Effector memory CD8-positive, alpha-beta T cell (primary cell): ENCODE data around the gene MRPS35.
"Not testable (repeated sequence)": the region's sequence is repeated elsewhere in the genome, so short reads cannot be mapped to it uniquely, and the experiment has no call there.

Source experiments
- ATAC-seq: fragments of 150-1000 bp; cut with Tn5 transposase; replicated peaks from 2 replicates; pipeline ENCODE4 v1.10.0; 2021; ENCODE audit warnings: mild to moderate bottlenecking, moderate library complexity
- DNase-seq, 3 experiments: peaks; one replicate each; pipeline ENCODE4 v3.0.0; 2021
- H3K27ac Mint-ChIP-seq, 2 donors: one replicate each; pipeline ENCODE4 v1.8.0; 2022; ENCODE audit warnings: mild to moderate bottlenecking in 2 of 2, mixed read lengths in 2 of 2, moderate library complexity in 2 of 2
- H3K27me3 Mint-ChIP-seq, 2 donors: one replicate each; pipeline ENCODE4 v1.8.0; 2022; ENCODE audit warnings: mixed read lengths in 2 of 2
- H3K36me3 Mint-ChIP-seq: one replicate; pipeline ENCODE4 v1.8.0; 2022; ENCODE audit warnings: mild to moderate bottlenecking, moderate library complexity, mixed read lengths; ENCODE audit not compliant: insufficient read depth
- H3K4me1 Mint-ChIP-seq, 2 donors: one replicate each; pipeline ENCODE4 v1.8.0; 2022; ENCODE audit warnings: low read depth in 2 of 2, mixed read lengths in 2 of 2
- H3K4me3 Mint-ChIP-seq, 2 donors: one replicate each; pipeline ENCODE4 v1.8.0; 2022; ENCODE audit warnings: mild to moderate bottlenecking in 2 of 2, mixed read lengths in 2 of 2, moderate library complexity in 2 of 2
- H3K9me3 Mint-ChIP-seq, 2 donors: one replicate each; pipeline ENCODE4 v1.8.0; 2022; ENCODE audit warnings: mixed read lengths in 2 of 2

MRPS35 gene

DNA sequence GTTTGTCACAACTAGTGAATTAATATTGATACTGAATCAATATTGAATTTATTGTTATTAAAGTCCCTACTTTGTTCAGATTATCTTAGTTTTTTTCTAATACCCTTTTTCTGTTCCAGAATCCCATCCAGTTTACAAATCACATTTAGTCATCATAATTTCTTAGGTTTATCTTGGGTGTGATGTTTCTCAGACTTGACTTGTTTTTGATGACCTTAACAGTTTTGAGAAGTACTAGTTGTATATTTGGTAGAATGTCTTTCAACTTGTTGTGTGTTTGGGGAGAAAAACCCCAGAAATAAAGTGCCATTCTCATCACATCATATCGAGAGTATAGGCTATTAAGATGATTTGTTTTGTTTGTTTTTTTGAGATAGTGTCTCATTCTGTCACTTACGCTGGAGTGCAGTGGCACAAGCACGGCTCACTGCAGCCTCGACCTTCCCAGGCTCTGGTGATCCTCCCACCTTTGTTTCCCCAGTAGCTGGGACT, 19.5 kb downstream of the MRPS35 start:
- no peak for DNase-seq
- Mint-ChIP-seq H3K27ac (no peak overlapping the region), H3K36me3 (peaks cover 55% of the 10 kb centered on the region), H3K4me1 (peaks cover 0 to 1% of the 10 kb centered on the region in 2 donors), H3K9me3 (no peaks in the 10 kb centered on the region), H3K27me3 (no peaks in the 10 kb centered on the region), H3K4me3 (no peak overlapping the region)
- ATAC-seq: no peak

DNA sequence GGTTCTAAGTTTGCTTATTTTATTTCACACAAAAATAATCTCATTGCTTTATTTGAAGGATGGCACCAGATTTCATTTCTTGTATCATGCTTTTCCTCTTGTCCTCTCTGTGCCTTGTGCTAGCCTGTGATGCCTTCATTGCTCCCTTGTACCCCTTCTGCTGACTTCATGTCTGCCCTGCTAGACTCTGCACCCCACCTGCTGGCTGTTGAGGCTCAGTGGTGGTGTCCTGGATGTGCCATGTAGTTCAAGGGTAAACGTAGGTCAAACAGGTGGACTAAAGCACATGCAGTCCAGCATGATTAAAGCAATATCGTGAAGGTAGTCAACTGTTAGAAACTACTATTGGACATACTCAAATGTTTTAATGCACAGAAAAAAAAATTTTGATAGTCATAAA, 21.6 kb downstream of the MRPS35 start:
- DNase-seq: no peak
- ATAC-seq: no peak
- no peak overlapping the region for H3K4me3 Mint-ChIP-seq
- peaks cover 47% of the 10 kb centered on the region for H3K36me3 Mint-ChIP-seq
- no peaks in the 10 kb centered on the region for H3K4me1 Mint-ChIP-seq
- no peaks in the 10 kb centered on the region for H3K27me3 Mint-ChIP-seq
- no peak overlapping the region for H3K27ac Mint-ChIP-seq
- no peaks in the 10 kb centered on the region for H3K9me3 Mint-ChIP-seq

DNA sequence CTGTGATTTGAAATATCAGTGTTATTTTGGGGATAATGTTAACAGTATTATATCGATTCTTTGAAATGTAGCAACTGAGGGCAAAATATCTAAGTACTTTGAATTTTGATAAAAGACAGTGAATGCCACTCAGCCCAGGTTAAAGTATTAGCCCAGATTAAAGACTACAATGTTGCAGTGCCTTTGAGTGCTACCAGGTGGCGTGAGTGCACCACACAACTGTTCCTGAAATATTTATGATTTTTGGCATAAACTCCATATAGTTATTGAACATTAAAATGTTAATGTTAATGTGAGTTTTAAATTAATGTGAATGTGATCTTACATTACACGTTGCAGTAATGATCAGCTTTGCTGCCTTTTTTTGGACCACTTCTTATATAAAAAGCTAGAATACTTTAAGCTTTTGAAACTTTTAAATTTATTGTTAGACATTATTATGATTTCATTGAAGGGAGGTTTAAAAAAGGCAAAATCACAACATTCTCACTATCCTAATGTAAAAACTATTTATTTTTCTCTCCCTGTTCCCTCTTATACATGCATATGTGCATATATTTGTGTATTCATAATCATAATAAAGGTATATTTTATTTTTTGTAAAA, 22.5 kb downstream of the MRPS35 start:
- peaks cover 56% of the 10 kb centered on the region for H3K36me3 Mint-ChIP-seq
- peak in 2 of 3 experiments; percentile 12 to 17 for DNase-seq

DNA sequence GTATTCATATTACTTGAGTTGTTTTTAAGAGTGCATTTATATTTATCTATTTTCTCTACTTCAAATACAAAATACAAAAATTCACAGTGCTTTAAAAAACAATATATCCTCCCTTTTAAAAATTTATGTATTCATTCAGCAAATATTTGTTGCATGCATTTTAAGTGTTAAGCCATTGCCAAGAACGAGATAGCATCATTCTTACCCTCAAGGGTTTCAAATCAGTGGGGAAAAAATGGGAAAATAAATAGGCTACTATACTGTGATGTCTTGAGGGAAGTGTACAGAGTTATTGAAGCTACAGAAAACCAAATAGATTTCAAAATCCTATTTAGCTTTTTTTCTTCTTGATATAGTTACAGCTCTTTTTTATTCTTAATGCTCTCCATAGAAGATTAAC, 23.2 kb downstream of the MRPS35 start:
- H3K4me1 Mint-ChIP-seq: peaks cover 0 to 3% of the 10 kb centered on the region in 2 donors
- H3K27ac Mint-ChIP-seq: no peak overlapping the region
- no peak overlapping the region for H3K4me3 Mint-ChIP-seq
- no peaks in the 10 kb centered on the region for H3K27me3 Mint-ChIP-seq
- peaks cover 60% of the 10 kb centered on the region for H3K36me3 Mint-ChIP-seq
- no peaks in the 10 kb centered on the region for H3K9me3 Mint-ChIP-seq
- no peak for ATAC-seq
- no peak for DNase-seq

More for the DNA sequence above, 22.5 kb downstream of the MRPS35 start:
- Mint-ChIP-seq H3K4me3 (no peak overlapping the region), H3K27me3 (no peaks in the 10 kb centered on the region), H3K4me1 (peaks cover 0 to 3% of the 10 kb centered on the region in 2 donors), H3K9me3 (no peaks in the 10 kb centered on the region), H3K27ac (no peak overlapping the region)
- ATAC-seq: peak; percentile 70

DNA sequence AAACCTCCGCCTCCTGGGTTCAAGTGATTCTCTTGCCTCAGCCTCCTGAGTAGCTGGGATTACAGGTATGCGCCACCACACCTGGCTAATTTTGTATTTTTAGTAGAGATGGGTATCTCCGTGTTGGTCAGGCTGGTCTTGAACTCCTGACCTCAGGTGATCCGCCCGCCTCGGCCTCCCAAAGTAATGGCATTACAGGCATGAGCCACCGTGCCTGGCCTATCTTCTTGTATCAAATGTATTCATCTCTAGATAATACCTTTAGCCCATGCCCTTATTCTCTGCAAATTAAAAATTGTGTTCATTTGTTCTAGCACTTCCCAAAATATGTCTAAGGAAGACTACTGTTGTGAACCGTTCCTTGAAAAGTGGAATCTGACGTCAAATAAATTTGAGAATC, 23.7 kb downstream of the MRPS35 start:
- DNase-seq, H3K9me3 Mint-ChIP-seq, ATAC-seq, H3K27ac Mint-ChIP-seq, H3K27me3 Mint-ChIP-seq, H3K4me1 Mint-ChIP-seq, H3K4me3 Mint-ChIP-seq: not testable (repeated sequence)
- H3K36me3 Mint-ChIP-seq: peaks cover 62% of the 10 kb centered on the region

DNA sequence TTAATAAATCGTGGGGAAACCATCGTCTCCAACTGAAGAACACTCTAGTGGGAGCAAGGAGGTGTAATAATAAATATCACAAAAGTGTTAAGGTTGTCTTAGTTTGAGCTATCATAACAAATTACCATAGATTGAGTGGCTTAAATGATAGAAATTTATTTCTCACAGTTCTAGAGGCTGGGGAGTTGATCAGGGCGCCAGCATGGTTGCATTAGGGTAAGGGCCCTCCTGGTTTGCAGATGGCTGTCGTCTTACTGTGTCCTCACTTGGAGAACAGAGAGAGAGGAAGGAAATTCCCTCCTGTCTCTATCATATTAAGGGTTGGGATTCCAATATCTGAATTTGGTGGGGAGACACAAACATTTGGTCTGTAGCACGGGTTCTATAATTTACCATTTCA, 33.0 kb downstream of the MRPS35 start:
- no peak for DNase-seq
- ATAC-seq: no peak
- Mint-ChIP-seq H3K36me3 (peaks cover 36% of the 10 kb centered on the region), H3K4me3 (no peak overlapping the region), H3K27me3 (no peaks in the 10 kb centered on the region), H3K27ac (no peak overlapping the region), H3K4me1 (peaks cover 0 to 9% of the 10 kb centered on the region in 2 donors), H3K9me3 (no peaks in the 10 kb centered on the region)

DNA sequence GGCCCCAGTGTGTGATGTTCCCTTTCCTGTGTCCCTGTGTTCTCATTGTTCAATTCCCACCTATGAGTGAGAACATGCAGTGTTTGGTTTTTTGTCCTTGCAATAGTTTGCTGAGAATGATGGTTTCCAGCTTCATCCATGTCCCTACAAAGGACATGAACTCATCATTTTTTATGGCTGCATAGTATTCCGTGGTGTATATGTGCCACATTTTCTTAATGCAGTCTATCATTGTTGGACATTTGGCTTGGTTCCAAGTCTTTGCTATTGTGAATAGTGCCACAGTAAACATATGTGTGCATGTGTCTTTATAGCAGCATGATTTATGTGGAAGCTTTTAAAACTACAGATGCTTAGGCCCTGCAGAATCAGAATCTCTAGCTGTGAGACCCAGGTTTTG, 35.1 kb downstream of the MRPS35 start:
- DNase-seq, ATAC-seq, H3K27ac Mint-ChIP-seq, H3K9me3 Mint-ChIP-seq, H3K4me3 Mint-ChIP-seq, H3K4me1 Mint-ChIP-seq, H3K27me3 Mint-ChIP-seq: not testable (repeated sequence)
- H3K36me3 Mint-ChIP-seq: peaks cover 21% of the 10 kb centered on the region

DNA sequence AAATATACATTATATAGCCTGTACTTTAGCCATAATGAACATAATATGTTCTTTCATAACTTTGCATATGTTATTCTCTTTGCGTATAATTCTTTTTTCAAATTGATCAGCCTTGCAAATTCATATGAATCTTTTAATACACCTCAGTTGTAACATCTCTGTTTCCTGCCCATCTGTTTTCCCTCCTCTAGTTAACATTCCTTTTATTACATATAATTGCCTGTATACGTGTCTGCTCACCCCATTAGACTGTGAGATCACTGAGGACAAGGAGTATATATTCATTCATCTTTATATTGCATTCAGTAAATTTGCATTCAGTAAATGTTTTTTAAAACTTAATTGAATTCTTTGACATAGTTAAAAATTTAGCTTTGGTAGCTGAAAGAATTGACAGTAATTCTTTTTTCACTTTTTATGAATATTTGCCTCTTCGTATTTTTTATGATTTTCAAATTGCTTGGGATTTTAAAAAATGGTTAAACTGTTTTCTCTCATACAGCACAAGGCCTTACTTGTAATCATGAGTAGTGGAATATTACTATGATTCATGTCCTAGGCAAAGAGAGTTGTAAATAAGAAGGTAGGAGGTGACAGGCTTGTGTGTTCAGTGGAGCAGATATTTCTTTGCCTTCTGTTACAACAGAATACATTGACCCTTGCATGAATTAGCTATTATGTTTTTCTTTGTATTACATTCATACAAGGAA, 36.6 kb downstream of the MRPS35 start:
- Mint-ChIP-seq H3K9me3 (no peaks in the 10 kb centered on the region), H3K27me3 (no peaks in the 10 kb centered on the region), H3K4me1 (peaks cover 0 to 8% of the 10 kb centered on the region in 2 donors), H3K4me3 (no peak overlapping the region), H3K36me3 (peaks cover 22% of the 10 kb centered on the region), H3K27ac (no peak overlapping the region)
- DNase-seq (no peak), ATAC-seq (no peak)

DNA sequence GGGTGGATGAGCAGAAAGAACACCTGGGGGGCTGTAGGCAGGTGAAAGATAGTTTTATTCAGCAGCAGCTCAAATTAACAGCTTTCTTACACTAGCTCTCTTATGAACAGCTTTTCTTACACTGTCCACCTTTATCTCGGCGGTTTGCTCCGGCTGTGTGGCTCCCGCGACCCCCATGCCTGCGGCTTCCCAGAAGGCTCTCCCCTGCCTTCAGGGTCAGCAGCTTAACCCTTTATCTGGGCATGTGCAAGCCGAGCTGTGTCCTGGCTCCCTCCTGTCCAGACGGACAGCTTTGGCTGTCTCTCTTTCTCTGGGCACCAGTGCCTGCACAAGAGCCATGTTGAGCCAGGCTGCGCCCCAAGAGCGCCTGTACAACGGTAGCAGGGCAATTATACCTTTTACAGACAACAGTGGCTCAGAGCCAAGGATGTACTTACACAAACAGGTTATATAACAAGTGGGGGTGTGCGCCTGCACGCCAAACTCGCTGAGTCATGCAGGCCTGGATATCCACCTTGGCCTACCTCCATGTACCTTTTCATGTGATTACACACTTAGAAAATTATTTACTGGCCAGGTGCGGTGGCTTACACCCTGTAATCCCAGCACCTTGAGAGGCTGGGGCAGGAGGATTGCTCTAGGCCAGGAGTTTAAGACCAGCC, 40.9 kb downstream of the MRPS35 start:
- Mint-ChIP-seq H3K27me3 (no peaks in the 10 kb centered on the region), H3K4me1 (peaks cover 0 to 4% of the 10 kb centered on the region in 2 donors), H3K36me3 (peaks cover 36% of the 10 kb centered on the region), H3K9me3 (no peaks in the 10 kb centered on the region), H3K4me3 (no peak overlapping the region), H3K27ac (no peak overlapping the region)
- DNase-seq (no peak), ATAC-seq (no peak)

DNA sequence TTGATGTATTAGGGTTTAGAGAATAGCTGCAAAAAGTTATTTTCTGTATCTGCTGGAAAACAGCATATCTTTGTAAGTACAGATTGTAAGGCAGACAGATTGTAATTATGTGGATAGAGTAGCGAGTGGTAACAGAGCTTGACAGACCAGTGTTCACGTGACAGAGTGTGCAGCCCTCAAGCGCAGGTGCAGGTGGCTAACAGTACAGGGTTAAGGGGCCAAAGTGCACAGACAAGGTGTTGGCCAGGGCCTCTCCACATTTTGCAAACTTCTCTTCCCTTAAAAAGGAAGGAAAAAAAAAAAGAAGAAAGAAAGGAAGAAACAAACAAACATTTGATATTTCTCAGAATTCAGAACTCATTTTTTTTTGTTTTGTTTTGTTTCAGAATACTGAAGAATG, 44.2 kb downstream of the MRPS35 start:
- DNase-seq (no peak), ATAC-seq (no peak)
- Mint-ChIP-seq H3K4me3 (no peak overlapping the region), H3K36me3 (peaks cover 40% of the 10 kb centered on the region), H3K27ac (peak overlapping the region in 1 of 2 donors; percentile 36), H3K4me1 (no peaks in the 10 kb centered on the region), H3K27me3 (no peaks in the 10 kb centered on the region), H3K9me3 (no peaks in the 10 kb centered on the region)

DNA sequence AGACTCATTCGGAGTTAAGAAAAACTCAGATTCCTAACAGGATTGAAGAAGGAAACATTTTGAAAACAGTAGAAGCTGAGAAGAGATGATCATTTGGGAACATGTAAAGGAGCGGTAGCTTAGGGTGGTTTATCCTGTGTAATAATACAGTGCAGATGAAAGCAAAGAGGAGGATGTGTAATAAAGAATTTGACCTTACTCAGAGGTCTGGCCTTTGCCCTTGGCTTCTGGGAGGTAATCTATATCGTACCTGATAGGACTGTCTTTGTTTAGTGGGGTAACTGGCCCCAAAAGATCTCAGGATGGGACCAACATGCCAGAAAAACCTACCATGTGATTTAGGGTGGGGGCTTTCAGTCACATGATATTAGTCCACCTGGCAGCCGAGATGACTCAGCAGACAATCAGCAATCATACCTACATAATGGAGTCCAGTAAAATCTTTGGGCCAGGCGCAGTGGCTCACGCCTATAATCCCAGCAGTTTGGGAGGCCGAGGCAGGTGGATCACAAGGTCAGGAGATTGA, 46.1 kb downstream of the MRPS35 start:
- H3K4me1 Mint-ChIP-seq: no peaks in the 10 kb centered on the region
- no peaks in the 10 kb centered on the region for H3K27me3 Mint-ChIP-seq
- H3K36me3 Mint-ChIP-seq: peaks cover 34% of the 10 kb centered on the region
- H3K9me3 Mint-ChIP-seq: no peaks in the 10 kb centered on the region
- no peak overlapping the region for H3K27ac Mint-ChIP-seq
- no peak overlapping the region for H3K4me3 Mint-ChIP-seq
- no peak for DNase-seq
- no peak for ATAC-seq

DNA sequence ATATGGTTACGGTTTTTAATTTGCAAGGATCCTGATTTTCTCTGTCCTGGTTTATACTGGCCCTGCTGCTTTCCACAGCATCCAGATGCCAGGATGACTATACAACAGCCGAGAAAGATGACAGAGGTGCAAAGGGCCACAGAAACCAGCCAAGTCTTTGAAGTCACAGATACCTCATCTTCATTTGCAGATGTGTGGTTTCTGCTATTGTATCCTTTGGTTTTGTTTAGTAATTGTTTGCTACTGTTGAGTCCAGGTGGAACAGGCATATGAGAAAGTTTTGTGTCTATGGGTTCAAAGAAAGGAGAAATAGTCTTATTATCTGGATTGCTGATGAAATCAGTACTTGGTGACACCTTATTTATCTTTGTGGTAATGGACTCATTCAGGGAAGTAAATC, 52.1 kb downstream of the MRPS35 start:
- Mint-ChIP-seq H3K27ac (no peak overlapping the region), H3K4me3 (no peak overlapping the region), H3K4me1 (no peaks in the 10 kb centered on the region), H3K36me3 (no peaks in the 10 kb centered on the region), H3K27me3 (no peaks in the 10 kb centered on the region), H3K9me3 (no peaks in the 10 kb centered on the region)
- ATAC-seq (no peak), DNase-seq (no peak)

DNA sequence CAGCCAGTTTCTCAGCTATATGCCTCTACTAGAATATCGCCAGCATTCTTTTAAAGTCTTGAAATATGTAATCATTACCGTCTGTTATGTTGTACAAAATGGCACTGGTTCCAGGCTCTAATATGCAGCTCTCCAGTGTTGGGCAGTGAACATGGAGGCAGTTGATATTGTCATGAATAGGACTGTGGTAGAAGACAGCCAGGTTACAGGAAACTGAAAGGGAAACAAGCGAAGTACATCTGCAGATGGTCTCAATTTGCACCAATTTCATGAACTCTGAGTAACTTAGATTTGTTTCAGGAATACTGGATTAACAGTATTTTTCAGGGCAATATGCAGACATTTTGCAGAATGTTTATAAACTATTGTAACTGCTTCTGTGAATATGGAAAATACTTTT, 56.0 kb downstream of the MRPS35 start:
- Mint-ChIP-seq H3K36me3 (no peaks in the 10 kb centered on the region), H3K27ac (no peak overlapping the region), H3K27me3 (no peaks in the 10 kb centered on the region), H3K4me3 (no peak overlapping the region), H3K9me3 (no peaks in the 10 kb centered on the region), H3K4me1 (no peaks in the 10 kb centered on the region)
- ATAC-seq: no peak
- no peak for DNase-seq
